ENCODE measurements around the gene LEKR1. TPM values are rescaled to one million over a fixed set of nuclear protein-coding genes. Genes with fewer than 3 reads are reported as not detected.

LEKR1 gene
- total and polyA plus RNA-seq, 2 of the 13 experiments (the other 11 are each of a cell fraction or from before 2014, with no cell fraction given): 0.49 to 1.5 TPM

DNA sequence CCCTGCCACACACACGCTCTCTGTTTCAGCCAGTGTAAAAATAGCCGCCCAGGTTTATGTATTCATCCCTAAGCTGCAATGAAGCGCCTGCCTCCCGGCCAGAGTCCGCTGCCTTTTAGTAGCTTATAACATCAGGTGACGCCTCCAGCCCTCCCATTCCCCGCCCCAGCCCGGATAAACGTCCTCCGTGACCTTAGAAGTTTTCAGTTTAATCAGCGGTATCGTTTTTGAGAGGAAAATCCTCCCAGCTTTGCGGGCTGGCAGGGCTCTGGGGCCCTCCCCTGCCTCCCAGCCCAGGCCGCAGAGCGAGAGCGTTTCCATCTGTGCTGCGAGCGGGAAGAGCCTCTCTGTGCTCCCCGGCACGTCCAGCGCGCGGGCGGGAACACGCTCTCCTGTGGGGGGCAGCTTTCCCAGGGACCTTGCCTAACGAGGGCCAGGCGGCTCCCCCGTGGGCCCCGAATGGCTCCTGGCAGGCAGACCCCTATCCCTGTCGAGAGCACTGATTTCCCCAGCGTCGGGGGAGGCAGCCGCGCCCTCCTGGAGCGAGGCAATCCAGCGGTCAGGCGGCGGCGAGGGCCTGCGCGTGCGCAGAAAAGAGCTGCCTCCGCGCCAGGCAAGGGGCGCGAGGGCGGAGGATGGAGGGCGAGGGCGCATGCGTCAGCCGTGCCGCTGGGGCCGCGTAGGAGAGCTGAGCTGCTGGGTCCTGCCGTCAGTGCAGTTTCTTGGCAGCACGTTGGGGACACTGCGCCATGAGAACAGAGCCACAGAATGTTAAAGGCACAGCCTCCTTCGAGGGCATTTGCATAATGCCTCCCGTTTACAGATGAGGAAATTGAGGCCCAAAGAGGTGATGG lies 262.7 kb downstream of the LEKR1 start (continued):
- TF ChIP-seq ZNF570 (CRISPR knock-in tag; IDR thresholded peaks at IDR 0.05; ENCODE audit: borderline replicate concordance): no peak
- no peak for TF ChIP-seq HDAC6 (IDR thresholded peaks at IDR 0.05; ENCODE audit: low read depth, low read length)
- TF ChIP-seq ZNF253 (CRISPR knock-in tag; IDR thresholded peaks at IDR 0.05; ENCODE audit: borderline replicate concordance): peak; percentile 74; the same call in 1 of the 2 replicates
- TF ChIP-seq, protein P1, sequence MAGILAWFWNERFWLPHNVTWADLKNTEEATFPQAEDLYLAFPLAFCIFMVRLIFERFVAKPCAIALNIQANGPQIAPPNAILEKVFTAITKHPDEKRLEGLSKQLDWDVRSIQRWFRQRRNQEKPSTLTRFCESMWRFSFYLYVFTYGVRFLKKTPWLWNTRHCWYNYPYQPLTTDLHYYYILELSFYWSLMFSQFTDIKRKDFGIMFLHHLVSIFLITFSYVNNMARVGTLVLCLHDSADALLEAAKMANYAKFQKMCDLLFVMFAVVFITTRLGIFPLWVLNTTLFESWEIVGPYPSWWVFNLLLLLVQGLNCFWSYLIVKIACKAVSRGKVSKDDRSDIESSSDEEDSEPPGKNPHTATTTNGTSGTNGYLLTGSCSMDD (CRISPR knock-in tag; IDR thresholded peaks at IDR 0.05): no peak
- no peak for TF ChIP-seq KDM1A (CRISPR knock-in tag; IDR thresholded peaks at IDR 0.05)
- peak; percentile 82; the same call in 1 of the 2 replicates for TF ChIP-seq ZNF761 (CRISPR knock-in tag; conservative IDR thresholded peaks at IDR 0.05)
- no peak for TF ChIP-seq HNRNPUL1 (IDR thresholded peaks at IDR 0.05; ENCODE audit: low read depth, low read length)
- no peak; the same call in 1 of the 2 replicates for TF ChIP-seq KDM5A (IDR thresholded peaks at IDR 0.05; ENCODE audit: borderline replicate concordance, low read length)
- TF ChIP-seq, protein P2, sequence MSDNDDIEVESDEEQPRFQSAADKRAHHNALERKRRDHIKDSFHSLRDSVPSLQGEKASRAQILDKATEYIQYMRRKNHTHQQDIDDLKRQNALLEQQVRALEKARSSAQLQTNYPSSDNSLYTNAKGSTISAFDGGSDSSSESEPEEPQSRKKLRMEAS (IDR thresholded peaks at IDR 0.05): peak; percentile 92
- peak; percentile 91; the same call in 1 of the 2 replicates for TF ChIP-seq REL (CRISPR knock-in tag; conservative IDR thresholded peaks at IDR 0.05)
- TF ChIP-seq, protein P3, sequence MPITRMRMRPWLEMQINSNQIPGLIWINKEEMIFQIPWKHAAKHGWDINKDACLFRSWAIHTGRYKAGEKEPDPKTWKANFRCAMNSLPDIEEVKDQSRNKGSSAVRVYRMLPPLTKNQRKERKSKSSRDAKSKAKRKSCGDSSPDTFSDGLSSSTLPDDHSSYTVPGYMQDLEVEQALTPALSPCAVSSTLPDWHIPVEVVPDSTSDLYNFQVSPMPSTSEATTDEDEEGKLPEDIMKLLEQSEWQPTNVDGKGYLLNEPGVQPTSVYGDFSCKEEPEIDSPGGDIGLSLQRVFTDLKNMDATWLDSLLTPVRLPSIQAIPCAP (CRISPR knock-in tag; IDR thresholded peaks at IDR 0.05; ENCODE audit: low read depth): no peak
- no peak; the same call in 1 of the 2 replicates for TF ChIP-seq XBP1 (CRISPR knock-in tag; IDR thresholded peaks at IDR 0.05)
- TF ChIP-seq ZSCAN30 (CRISPR knock-in tag; IDR thresholded peaks at IDR 0.05): no peak; the same call in 1 of the 2 replicates
- no peak for TF ChIP-seq MBD4 (IDR thresholded peaks at IDR 0.05; ENCODE audit: borderline replicate concordance, low read length)
- no peak for TF ChIP-seq FOSL1 (CRISPR knock-in tag; IDR thresholded peaks at IDR 0.05; ENCODE audit: borderline replicate concordance)
- peak; percentile 82 for TF ChIP-seq ZSCAN31 (CRISPR knock-in tag; IDR thresholded peaks at IDR 0.05; ENCODE audit: low read depth)
- TF ChIP-seq ZNF34 (CRISPR knock-in tag; IDR thresholded peaks at IDR 0.05; ENCODE audit: borderline replicate concordance): no peak
- TF ChIP-seq ZNF543 (CRISPR knock-in tag; IDR thresholded peaks at IDR 0.05): peak; percentile 95; the same call in 1 of the 2 replicates
- TF ChIP-seq NFE2L2 (IDR thresholded peaks at IDR 0.05; ENCODE audit: low read length): no peak
- peak; percentile 53; the same call in 1 of the 2 replicates for TF ChIP-seq CCDC6 (CRISPR knock-in tag; IDR thresholded peaks at IDR 0.05)
- peak; percentile 56; the same call in 1 of the 2 replicates for TF ChIP-seq NFE2L1 (CRISPR knock-in tag; IDR thresholded peaks at IDR 0.05; ENCODE audit: borderline replicate concordance)
- TF ChIP-seq ZSCAN25 (CRISPR knock-in tag; IDR thresholded peaks at IDR 0.05): peak; percentile 70; the same call in 1 of the 2 replicates
- TF ChIP-seq RNF2 (conservative IDR thresholded peaks at IDR 0.05; ENCODE audit: low read depth): no peak; the same call in 1 of the 2 replicates
- TF ChIP-seq CENPX (CRISPR knock-in tag; IDR thresholded peaks at IDR 0.05): no peak
- peak; percentile 97 for TF ChIP-seq ZMAT3 (CRISPR knock-in tag; conservative IDR thresholded peaks at IDR 0.05)
- TF ChIP-seq ZNF367 (CRISPR knock-in tag; IDR thresholded peaks at IDR 0.05; ENCODE audit: borderline replicate concordance): peak; percentile 62; the same call in 1 of the 2 replicates
- TF ChIP-seq ZFP62 (CRISPR knock-in tag; IDR thresholded peaks at IDR 0.05): no peak
- TF ChIP-seq ZNF605 (CRISPR knock-in tag; IDR thresholded peaks at IDR 0.05): peak; percentile 86
- TF ChIP-seq CHD4 (IDR thresholded peaks at IDR 0.05; ENCODE audit: borderline replicate concordance, low read length): no peak
